Activated CD4-positive, alpha-beta T cell treated with anti-CD3 and anti-CD28 coated beads, Interleukin-2, amount 10 ng/mL, durations not matched to agents 7 days and 5 days (primary cell): Measurements from ENCODE around the gene OSBP. TPM values are rescaled to one million over a fixed set of nuclear protein-coding genes. Genes with fewer than 3 reads are reported as not detected.
"Not testable (repeated sequence)": the region's sequence is repeated elsewhere in the genome, so short reads cannot be mapped to it uniquely, and the experiment has no call there.

ENCODE experiments used
- CTCF ChIA-PET: fragments of 350-600 bp; sonication (Branson Sonifier 250); formaldehyde crosslinking; loops from one replicate; lab custom pipeline; 2021; ENCODE audit warnings: antibody characterized with exemption; lab: Charles Lee
- POLR2A ChIA-PET: fragments of 350-600 bp; sonication (Branson Sonifier 250); formaldehyde crosslinking; loops from one replicate; lab custom pipeline; 2021; ENCODE audit warnings: antibody characterized with exemption; lab: Charles Lee
- DNase-seq: peaks from one replicate; pipeline ENCODE4 v3.0.0-alpha.2; 2020
- H3K27ac Mint-ChIP-seq: one replicate; pipeline ENCODE4 v1.8.0; 2021; ENCODE audit warnings: mild to moderate bottlenecking, moderate library complexity, mixed read lengths
- H3K27me3 Mint-ChIP-seq: one replicate; pipeline ENCODE4 v1.8.0; 2021; ENCODE audit warnings: mixed read lengths
- H3K36me3 Mint-ChIP-seq: one replicate; pipeline ENCODE4 v1.8.0; 2021; ENCODE audit warnings: low read depth, mixed read lengths
- H3K4me1 Mint-ChIP-seq: one replicate; pipeline ENCODE4 v1.8.0; 2021; ENCODE audit warnings: mixed read lengths
- H3K4me3 Mint-ChIP-seq: one replicate; pipeline ENCODE4 v1.8.0; 2021; ENCODE audit warnings: mild to moderate bottlenecking, moderate library complexity, mixed read lengths
- H3K9me3 Mint-ChIP-seq: one replicate; pipeline ENCODE4 v1.8.0; 2021; ENCODE audit warnings: mixed read lengths
- microRNA-seq: library from miRNA; unstranded; fragments of <30 nt; microRNA quantifications from one replicate; pipeline ENCODE4 v1.2.0, GENCODE V29; 2021; ENCODE audit warnings: borderline microRNAs expressed, borderline replicate concordance
- total RNA-seq, 2 experiments: library from RNA; stranded (reverse); gene quantifications; one replicate each; pipeline ENCODE4 v1.2.3, GENCODE V29; 2021

The OSBP gene
- total RNA-seq, 2 experiments from 2014 or later = 36.4 to 43.6 TPM

DNA sequence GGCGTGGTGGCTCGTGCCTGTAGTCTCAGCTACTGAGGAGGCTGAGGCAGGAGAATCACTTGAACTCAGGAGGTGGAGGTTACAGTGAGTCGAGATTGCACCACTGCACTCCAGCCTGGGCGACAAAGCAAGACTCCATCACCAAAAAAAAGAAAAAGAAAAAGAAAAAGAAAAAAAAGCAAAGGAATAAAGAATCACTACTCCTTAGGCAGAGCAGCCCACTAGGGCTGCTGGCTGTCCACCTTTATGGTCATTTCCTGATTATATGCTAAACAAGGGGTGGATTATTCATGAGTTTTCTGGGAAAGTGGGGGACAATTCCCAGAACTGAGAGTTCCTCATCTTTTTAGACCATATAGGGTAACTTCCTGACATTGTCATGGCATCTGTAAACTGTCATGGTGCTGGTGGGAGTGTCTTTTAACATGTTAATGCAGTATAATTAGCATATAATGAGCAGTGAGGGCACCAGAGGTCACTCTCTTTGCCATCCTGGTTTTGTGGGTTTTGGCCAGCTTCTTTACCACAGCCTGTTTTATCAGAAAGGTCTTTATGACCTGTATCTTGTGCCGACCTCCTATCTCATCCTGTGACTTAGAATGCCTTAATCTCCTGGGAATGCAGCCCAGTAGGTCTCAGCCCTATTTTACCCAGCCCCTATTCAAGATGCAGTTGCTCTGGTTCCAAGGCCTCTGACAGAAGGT, 67.8 kb downstream of the OSBP start:
- H3K4me1 Mint-ChIP-seq = peaks cover 31% of the 10 kb centered on the region
- POLR2A ChIA-PET, H3K27me3 Mint-ChIP-seq, H3K36me3 Mint-ChIP-seq, H3K4me3 Mint-ChIP-seq, DNase-seq, H3K27ac Mint-ChIP-seq, H3K9me3 Mint-ChIP-seq: not testable (repeated sequence)
- CTCF ChIA-PET = interaction anchor here (1.3 to 2.8 kb wide), 2 partner anchors 10 to 70 kb away, joined by 3 to 16 read pairs; no protein-coding TSS in a partner anchor

DNA sequence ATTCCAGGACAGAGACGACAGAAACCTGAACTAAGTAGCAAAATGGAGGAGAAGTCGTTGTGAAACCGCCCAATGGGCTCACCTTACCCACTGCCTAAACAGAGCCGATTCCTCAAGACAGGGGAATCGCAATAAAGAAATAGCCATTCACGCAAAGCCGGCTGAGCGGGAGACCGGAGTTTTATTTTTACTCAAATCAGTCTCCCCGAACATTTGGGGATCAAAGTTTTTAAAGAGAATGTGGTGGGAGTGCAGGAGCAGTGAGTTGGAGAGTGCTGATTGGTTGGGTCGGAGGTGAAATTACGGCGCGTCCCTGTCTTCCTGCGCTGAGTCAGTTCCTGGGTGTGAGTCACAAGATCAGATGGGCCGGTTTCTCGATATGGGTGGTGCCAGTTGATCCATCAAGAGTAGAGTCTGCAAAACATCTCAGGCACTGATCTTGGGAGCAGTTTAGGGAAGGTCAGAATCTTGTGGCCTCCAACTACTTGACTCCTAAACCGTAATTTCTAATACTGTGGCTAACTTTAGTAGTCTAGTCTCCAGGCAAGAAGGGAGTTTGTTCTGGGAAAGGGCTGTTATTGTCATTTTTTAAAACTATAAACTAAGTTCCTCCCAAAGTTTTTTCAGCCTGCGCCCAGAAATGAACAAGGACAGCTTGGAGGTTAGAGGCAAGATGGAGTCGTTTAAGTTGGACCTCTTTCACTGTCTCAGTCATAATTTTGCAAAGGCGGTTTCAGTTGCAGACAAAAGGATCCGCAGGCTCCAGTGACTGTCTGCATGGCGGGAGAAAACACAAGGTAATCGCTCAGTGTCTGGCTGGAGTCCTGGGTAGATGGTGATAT, 70.2 kb downstream of the OSBP start:
- Mint-ChIP-seq H3K27me3 (peaks cover 3% of the 10 kb centered on the region), H3K4me1 (peaks cover 14% of the 10 kb centered on the region), H3K9me3 (no peaks in the 10 kb centered on the region), H3K4me3 (no peak overlapping the region), H3K36me3 (no peaks in the 10 kb centered on the region), H3K27ac (no peak overlapping the region)
- no peak for DNase-seq
- ChIA-PET POLR2A (no interaction called here), CTCF (no interaction called here)

GRCh38 chr11:59544869-59545178, 70.8 kb downstream of the OSBP start:
- H3K9me3 Mint-ChIP-seq = no peaks in the 10 kb centered on the region
- no peak overlapping the region for H3K27ac Mint-ChIP-seq
- no peak for DNase-seq
- peaks cover 3% of the 10 kb centered on the region for H3K27me3 Mint-ChIP-seq
- H3K4me3 Mint-ChIP-seq = no peak overlapping the region
- H3K4me1 Mint-ChIP-seq = peaks cover 11% of the 10 kb centered on the region
- POLR2A ChIA-PET = no interaction called here
- CTCF ChIA-PET = no interaction called here
- no peaks in the 10 kb centered on the region for H3K36me3 Mint-ChIP-seq

- POLR2A ChIA-PET, CTCF ChIA-PET, H3K27ac Mint-ChIP-seq, H3K4me3 Mint-ChIP-seq, H3K9me3 Mint-ChIP-seq, H3K36me3 Mint-ChIP-seq, DNase-seq, H3K4me1 Mint-ChIP-seq, H3K27me3 Mint-ChIP-seq: not testable (repeated sequence)
Observed at GRCh38 chr11:59543713-59544112, 71.9 kb downstream of the OSBP start.

- no peak overlapping the region for H3K4me3 Mint-ChIP-seq
- ChIA-PET CTCF (no interaction called here), POLR2A (no interaction called here)
- no peak for DNase-seq
- no peaks in the 10 kb centered on the region for H3K9me3 Mint-ChIP-seq
- H3K27me3 Mint-ChIP-seq = peaks cover 3% of the 10 kb centered on the region
- H3K4me1 Mint-ChIP-seq = peaks cover 7% of the 10 kb centered on the region
- H3K27ac Mint-ChIP-seq = no peak overlapping the region
- H3K36me3 Mint-ChIP-seq = no peaks in the 10 kb centered on the region
Observed at GRCh38 chr11:59542142-59542810, 73.3 kb downstream of the OSBP start.

GRCh38 chr11:59534676-59535075, 80.9 kb downstream of the OSBP start:
- Mint-ChIP-seq H3K27me3 (no peaks in the 10 kb centered on the region), H3K4me1 (peaks cover 11% of the 10 kb centered on the region), H3K27ac (no peak overlapping the region), H3K36me3 (no peaks in the 10 kb centered on the region), H3K9me3 (no peaks in the 10 kb centered on the region), H3K4me3 (no peak overlapping the region)
- ChIA-PET CTCF (interaction anchor here (1.0 kb wide), 1 partner anchor 146 kb away, joined by 3 read pairs; no protein-coding TSS in a partner anchor), POLR2A (no interaction called here)
- DNase-seq = no peak

GRCh38 chr11:59532620-59533019, 83.0 kb downstream of the OSBP start:
- ChIA-PET POLR2A (interaction anchor here (0.5 kb wide), 1 partner anchor 78 kb away, joined by 7 read pairs; no protein-coding TSS in a partner anchor), CTCF (interaction anchor here (1.3 kb wide), 1 partner anchor 11 kb away, joined by 7 read pairs; no protein-coding TSS in a partner anchor)
- no peaks in the 10 kb centered on the region for H3K36me3 Mint-ChIP-seq
- DNase-seq = no peak
- H3K4me3 Mint-ChIP-seq = no peak overlapping the region
- H3K27ac Mint-ChIP-seq = no peak overlapping the region
- no peaks in the 10 kb centered on the region for H3K9me3 Mint-ChIP-seq
- H3K4me1 Mint-ChIP-seq = peaks cover 8% of the 10 kb centered on the region
- peaks cover 5% of the 10 kb centered on the region for H3K27me3 Mint-ChIP-seq

GRCh38 chr11:59528711-59529110, 86.9 kb downstream of the OSBP start:
- no peaks in the 10 kb centered on the region for H3K9me3 Mint-ChIP-seq
- no peak for DNase-seq
- no peak overlapping the region for H3K4me3 Mint-ChIP-seq
- no peaks in the 10 kb centered on the region for H3K36me3 Mint-ChIP-seq
- H3K27ac Mint-ChIP-seq = no peak overlapping the region
- peaks cover 13% of the 10 kb centered on the region for H3K27me3 Mint-ChIP-seq
- ChIA-PET CTCF (interaction anchor here (1.0 to 1.5 kb wide), 2 partner anchors 16 to 18 kb away, joined by 3 to 4 read pairs; partner anchors contain the start of gene OR4D9), POLR2A (no interaction called here)
- no peaks in the 10 kb centered on the region for H3K4me1 Mint-ChIP-seq

Small RNA genes within 50 kb of the gene (microRNA-seq; reads per million reads assigned to microRNA genes)
- not detected for gene MIR3162

Other genes starting within 250 kb of the OSBP start
- gene OR5A2, start 189.4 kb downstream of the OSBP start, total RNA-seq = not detected
- not detected for gene OR5A1, start 179.3 kb downstream of the OSBP start, total RNA-seq
- not detected for gene OR4D6, start 158.8 kb downstream of the OSBP start, total RNA-seq
- not detected for gene OR4D10, start 142.5 kb downstream of the OSBP start, total RNA-seq
- gene OR4D11, start 112.2 kb downstream of the OSBP start, total RNA-seq = not detected
- not detected for gene OR4D9, start 104.2 kb downstream of the OSBP start, total RNA-seq
- gene PATL1, start 53.3 kb upstream of the OSBP start, total RNA-seq = 10 to 100 TPM; 47.2 to 59.6 TPM
- gene OR10V1, start 98.1 kb upstream of the OSBP start, total RNA-seq = not detected
- gene STX3, start 139.6 kb upstream of the OSBP start, total RNA-seq = 10 to 100 TPM; 39.6 to 42.0 TPM
- gene MRPL16, start 195.0 kb upstream of the OSBP start, total RNA-seq = 10 to 100 TPM; 77.1 to 78.3 TPM
- gene CBLIF, start 229.7 kb upstream of the OSBP start, total RNA-seq = not detected